SK-N-SH (cell line): ENCODE results near the gene WDR90. TPM values are rescaled to one million over a fixed set of nuclear protein-coding genes. Genes with fewer than 3 reads are reported as not detected.
A peak's percentile ranks its signal among the peaks of the same experiment; 100 is the strongest.

ENCODE experiments used
- CTCF ChIA-PET: fragments of 300-600, 350-600 bp; formaldehyde crosslinking; extraction: SDS; loops from one replicate; lab custom pipeline; 2021; lab: Yijun Ruan, JAX
- POLR2A ChIA-PET: fragments of 350-600 bp; sonication (Branson Sonifier 250); formaldehyde crosslinking; extraction: SDS; loops from one replicate; lab custom pipeline; 2020; ENCODE audit warnings: antibody characterized with exemption, inconsistent platforms; lab: Yijun Ruan, JAX
- DNase-seq: peaks from one replicate; pipeline ENCODE4 v3.0.0; 2012
- H2AFZ ChIP-seq: fragments of 200-600 bp; sonication (generic); 2 replicates; pipeline ENCODE4 v1.8.1; 2016; ENCODE audit warnings: antibody characterized with exemption, mild to moderate bottlenecking, low read depth
- H3F3A ChIP-seq: fragments of 200-600 bp; sonication (generic); replicated peaks from 2 replicates; pipeline ENCODE3; 2016; ENCODE audit warnings: antibody characterized with exemption, mild to moderate bottlenecking; ENCODE audit not compliant: insufficient read depth
- H3K27ac ChIP-seq, 2 experiments: fragments of 200-500 bp in 1 of 2; fragments of 200-600 bp in 1 of 2; sonication (Bioruptor generic) in 1 of 2; sonication (generic), shearing (Covaris generic) in 1 of 2; 2 replicates each; pipeline versions ENCODE4 v1.5.1 to v1.6.1; 2014 to 2016; ENCODE audit warnings: low read depth in 2 of 2, inconsistent platforms in 1 of 2, low read length in 1 of 2, mild to moderate bottlenecking in 1 of 2, mixed read lengths in 1 of 2
- H3K27me3 ChIP-seq: fragments of 200-600 bp; sonication (generic), shearing (Covaris generic); 2 replicates; pipeline ENCODE4 v1.6.1; 2016; ENCODE audit warnings: mixed run types; ENCODE audit not compliant: insufficient read depth
- H3K36me3 ChIP-seq, 2 experiments: fragments of 200-500 bp in 1 of 2; fragments of 200-600 bp in 1 of 2; sonication (Bioruptor generic) in 1 of 2; sonication (generic) in 1 of 2; replicated peaks in 1 of 2; 2 replicates each; pipeline versions ENCODE3 to v1.5.1; 2014 to 2016; ENCODE audit warnings: low read length in 1 of 2, mild to moderate bottlenecking in 1 of 2; ENCODE audit not compliant: insufficient read depth in 2 of 2, control insufficient read depth in 1 of 2
- H3K4me1 ChIP-seq, 2 experiments: fragments of 200-500 bp in 1 of 2; fragments of 200-600 bp in 1 of 2; sonication (Bioruptor generic) in 1 of 2; sonication (generic), shearing (Covaris generic) in 1 of 2; 2 replicates each; pipeline versions ENCODE4 v1.5.1 to v1.6.1; 2014 to 2016; ENCODE audit warnings: low read depth in 1 of 2, low read length in 1 of 2, mixed run types in 1 of 2; ENCODE audit not compliant: insufficient read depth in 2 of 2, control insufficient read depth in 1 of 2
- H3K4me2 ChIP-seq: fragments of 200-600 bp; sonication (generic), shearing (Covaris generic); 2 replicates; pipeline ENCODE4 v1.6.1; 2017; ENCODE audit warnings: mixed run types
- H3K4me3 ChIP-seq, 2 experiments: fragments of 200-500 bp in 1 of 2; fragments of 200-600 bp in 1 of 2; sonication (Bioruptor generic) in 1 of 2; sonication (generic), shearing (Covaris generic) in 1 of 2; 2 replicates each; pipeline versions ENCODE4 v1.5.1 to v1.8.1; 2014 to 2016; ENCODE audit warnings: low read depth in 2 of 2, inconsistent platforms in 1 of 2, low read length in 1 of 2, mild to moderate bottlenecking in 1 of 2, mixed read lengths in 1 of 2, moderate library complexity in 1 of 2
- H3K79me2 ChIP-seq: fragments of 200-600 bp; sonication (generic); 2 replicates; pipeline ENCODE4 v1.8.1; 2017; ENCODE audit warnings: mild to moderate bottlenecking; ENCODE audit not compliant: insufficient read depth
- H3K9ac ChIP-seq: fragments of 200-600 bp; sonication (generic); 2 replicates; pipeline ENCODE4 v1.6.1; 2017; ENCODE audit warnings: mixed run types
- H3K9me2 ChIP-seq: fragments of 200-600 bp; sonication (generic); 2 replicates; pipeline ENCODE4 v1.6.1; 2017; ENCODE audit warnings: mixed run types
- H3K9me3 ChIP-seq: fragments of 200-600 bp; sonication (generic); 2 replicates; pipeline ENCODE4 v1.6.1; 2017; ENCODE audit warnings: mixed run types, mild to moderate bottlenecking, moderate library complexity
- H4K20me1 ChIP-seq: fragments of 200-600 bp; sonication (generic); 2 replicates; pipeline ENCODE4 v1.6.1; 2017; ENCODE audit warnings: mild to moderate bottlenecking, mixed run types; ENCODE audit not compliant: insufficient read depth
- CTCF ChIP-seq: fragments of 200-600 bp; sonication (generic); IDR thresholded peaks from 2 replicates; pipeline ENCODE4 v1.6.1; 2017; ENCODE audit warnings: antibody characterized with exemption, mild to moderate bottlenecking, moderate library complexity
- EP300 ChIP-seq, 2 experiments: IDR thresholded peaks; 2 replicates each; pipeline versions ENCODE4 v1.4.0 to v1.6.1; 2012; ENCODE audit warnings: borderline replicate concordance in 1 of 2, low read depth in 1 of 2, low read length in 1 of 2
- FOXJ3 ChIP-seq: sonication (generic); formaldehyde crosslinking; IDR thresholded peaks from 2 replicates; pipeline ENCODE4 v1.5.1; 2020; ENCODE audit warnings: mild to moderate bottlenecking, missing genetic modification reagents
- GATA2 ChIP-seq: sonication (generic); formaldehyde crosslinking; IDR thresholded peaks from 2 replicates; pipeline ENCODE4 v1.5.0; 2020; ENCODE audit warnings: mild to moderate bottlenecking, missing genetic modification reagents
- IRF3 ChIP-seq: fragments of 150-350 bp; IDR thresholded peaks from 2 replicates; pipeline ENCODE4 v1.6.1; 2016; ENCODE audit warnings: mild to moderate bottlenecking, low read depth, low read length
- JUND ChIP-seq: IDR thresholded peaks from 2 replicates; pipeline ENCODE4 v1.4.0; 2012
- MEF2A ChIP-seq: IDR thresholded peaks from 2 replicates; pipeline ENCODE4 v1.4.0; 2012; ENCODE audit warnings: low read depth, borderline replicate concordance
- NFIC ChIP-seq: IDR thresholded peaks from 2 replicates; pipeline ENCODE4 v1.4.0; 2012; ENCODE audit warnings: borderline replicate concordance
- NRF1 ChIP-seq: IDR thresholded peaks from 2 replicates; pipeline ENCODE4 v1.6.1; 2012; ENCODE audit warnings: low read depth, mild to moderate bottlenecking, low read length
- POLR2AphosphoS5 ChIP-seq: IDR thresholded peaks from 2 replicates; pipeline ENCODE4 v1.6.1; 2012; ENCODE audit warnings: low read depth, low read length
- RAD21 ChIP-seq: IDR thresholded peaks from 2 replicates; pipeline ENCODE4 v1.6.1; 2012; ENCODE audit warnings: mild to moderate bottlenecking, low read length
- RFX5 ChIP-seq: IDR thresholded peaks from 2 replicates; pipeline ENCODE4 v1.6.1; 2012; ENCODE audit warnings: mild to moderate bottlenecking, improper control_type of control experiment, low read length
- SIN3A ChIP-seq: IDR thresholded peaks from 2 replicates; pipeline ENCODE4 v1.6.1; 2012; ENCODE audit warnings: low read depth, mild to moderate bottlenecking, low read length, moderate library complexity, borderline replicate concordance
- SMC3 ChIP-seq: IDR thresholded peaks from 2 replicates; pipeline ENCODE4 v1.6.1; 2012; ENCODE audit warnings: low read depth, low read length, improper control_type of control experiment
- TAF1 ChIP-seq: IDR thresholded peaks from 2 replicates; pipeline ENCODE4 v1.6.1; 2012; ENCODE audit warnings: low read depth, mild to moderate bottlenecking, low read length, moderate library complexity, borderline replicate concordance
- TCF12 ChIP-seq: IDR thresholded peaks from 2 replicates; pipeline ENCODE4 v1.4.0; 2012
- WGBS: methylation state at CpG from one replicate; pipeline ENCODE4 v1.1.6; 2017; ENCODE audit warnings: low lambda C conversion rate; 5-methylcytosine and 5-hydroxymethylcytosine counted together
- polyA plus RNA-seq, 3 experiments: library from polyadenylated mRNA; depleted of rRNA; stranded (reverse); fragments of >200 nt; gene quantifications; 2 replicates each; pipeline ENCODE4 v1.2.3, GENCODE V29; 2012
- TF ChIP-seq, protein P1 (sequence below): IDR thresholded peaks from 2 replicates; pipeline ENCODE4 v1.4.0; 2012; ENCODE audit warnings: low read depth
- TF ChIP-seq, protein P2 (sequence below): IDR thresholded peaks from 2 replicates; pipeline ENCODE4 v1.4.0; 2012; ENCODE audit warnings: low read depth, borderline replicate concordance

Gene WDR90
- polyA plus RNA-seq, 1 of the 3 experiments (the other 2 are of a cell fraction), result 32.0 TPM

DNA sequence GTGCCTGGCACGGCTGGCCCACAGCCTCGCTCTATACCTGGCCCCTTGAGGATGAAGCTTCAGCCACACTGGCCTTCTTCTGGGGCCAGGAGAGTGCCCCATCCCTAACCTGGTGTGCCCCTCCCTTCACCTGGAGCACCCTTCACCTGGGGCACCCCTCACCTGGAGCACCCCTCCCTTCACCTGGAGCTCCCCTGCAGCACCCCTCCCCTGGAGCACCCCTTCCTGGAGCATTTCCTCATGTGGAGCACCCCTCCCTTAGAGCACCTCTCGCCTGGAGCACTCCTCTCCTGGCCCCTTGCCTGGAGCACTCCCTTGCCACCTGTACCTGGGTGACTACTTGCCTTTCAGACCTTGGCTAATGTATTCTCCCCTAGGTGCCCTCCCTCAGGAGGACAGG is 58.9 kb downstream of the WDR90 start:
- Histone ChIP-seq H3K27ac (no peak overlapping the region), H3K4me3 (no peak overlapping the region), H3K4me2 (no peak overlapping the region), H3K4me1 (peaks cover 23 to 44% of the 10 kb centered on the region in 2 experiments; a peak in 2 of 4 replicates)
- TF ChIP-seq TAF1 (no peak), CTCF (no peak), TCF12 (no peak)
- TF ChIP-seq, all 33 proteins: peak for 0
- 85% methylated on average over 3 of the region's 3 CpGs for WGBS
- no peak overlapping the region for H2AFZ ChIP-seq
- POLR2A ChIA-PET, result interaction anchor here (0.5 to 2.8 kb wide), 3 partner anchors 12 to 285 kb away, joined by 3 to 19 read pairs (median 4); partner anchors contain the start of genes ANTKMT, CHTF18 and RPUSD1
- H3K9ac ChIP-seq, result no peak overlapping the region
- DNase-seq, result no peak
- peaks cover 22% of the 10 kb centered on the region for H3K79me2 ChIP-seq
- H4K20me1 ChIP-seq, result peaks cover 18% of the 10 kb centered on the region
- no peaks in the 10 kb centered on the region for H3K27me3 ChIP-seq
- H3K9me3 ChIP-seq, result no peaks in the 10 kb centered on the region
- peaks cover 27% of the 10 kb centered on the region for H3F3A ChIP-seq
- CTCF ChIA-PET, result interaction anchor here (1.6 to 22.4 kb wide), 5 partner anchors 8 to 347 kb away, joined by 4 to 358 read pairs (median 29); partner anchors contain the start of genes ANTKMT, CCDC78, CIAO3 and HAGHL
- H3K36me3 ChIP-seq, result no peaks in the 10 kb centered on the region
- no peaks in the 10 kb centered on the region for H3K9me2 ChIP-seq

DNA sequence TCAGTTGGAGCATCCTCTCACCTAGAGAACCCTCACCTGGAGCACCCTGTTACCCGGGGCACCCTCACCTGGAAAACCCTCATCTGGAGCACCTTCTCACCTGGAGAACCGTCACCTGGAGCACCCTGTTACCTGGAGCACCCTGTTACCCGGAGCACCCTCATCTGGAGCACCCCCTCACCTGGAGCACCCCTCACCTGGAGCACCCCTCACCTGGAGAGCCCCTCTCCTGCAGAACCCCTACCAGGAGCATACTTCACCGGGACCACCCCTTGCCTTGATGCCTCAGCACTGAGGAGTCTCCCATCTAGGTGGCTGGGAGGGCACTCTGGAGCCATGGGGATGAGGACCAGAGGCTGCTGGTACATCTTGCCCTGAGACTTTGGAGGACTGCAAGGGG is 59.8 kb downstream of the WDR90 start:
- no peak for DNase-seq
- ChIA-PET POLR2A (interaction anchor here (1.2 to 2.8 kb wide), 4 partner anchors 11 to 79 kb away, joined by 4 to 19 read pairs (median 4); partner anchors contain the start of genes ANTKMT, CHTF18 and RPUSD1), CTCF (interaction anchor here (2.4 to 22.4 kb wide), 4 partner anchors 19 to 76 kb away, joined by 14 to 358 read pairs (median 41); partner anchors contain the start of genes ANTKMT, CCDC78, CIAO3 and HAGHL)
- no peaks in the 10 kb centered on the region for H3K9me2 ChIP-seq
- H3K79me2 ChIP-seq, result peaks cover 12% of the 10 kb centered on the region
- WGBS, result 58% methylated on average over 2 of the region's 4 CpGs
- no peaks in the 10 kb centered on the region for H3K27me3 ChIP-seq
- peaks cover 9% of the 10 kb centered on the region for H4K20me1 ChIP-seq
- no peak overlapping the region for H2AFZ ChIP-seq
- peak overlapping the region in 1 of 2 experiments; percentile 84; a peak in 2 of 4 replicates for H3K27ac ChIP-seq
- no peaks in the 10 kb centered on the region for H3K9me3 ChIP-seq
- no peaks in the 10 kb centered on the region for H3K36me3 ChIP-seq
- H3F3A ChIP-seq, result peaks cover 30% of the 10 kb centered on the region
- H3K4me1 ChIP-seq, result peaks cover 21 to 40% of the 10 kb centered on the region in 2 experiments; a peak in 2 of 4 replicates
- H3K4me3 ChIP-seq, result no peak overlapping the region
- H3K4me2 ChIP-seq, result peak overlapping the region; percentile 95; the same call in 1 of the 2 replicates
- H3K9ac ChIP-seq, result no peak overlapping the region
- TF ChIP-seq, protein P1, sequence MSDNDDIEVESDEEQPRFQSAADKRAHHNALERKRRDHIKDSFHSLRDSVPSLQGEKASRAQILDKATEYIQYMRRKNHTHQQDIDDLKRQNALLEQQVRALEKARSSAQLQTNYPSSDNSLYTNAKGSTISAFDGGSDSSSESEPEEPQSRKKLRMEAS, result no peak
- TF ChIP-seq, protein P2, sequence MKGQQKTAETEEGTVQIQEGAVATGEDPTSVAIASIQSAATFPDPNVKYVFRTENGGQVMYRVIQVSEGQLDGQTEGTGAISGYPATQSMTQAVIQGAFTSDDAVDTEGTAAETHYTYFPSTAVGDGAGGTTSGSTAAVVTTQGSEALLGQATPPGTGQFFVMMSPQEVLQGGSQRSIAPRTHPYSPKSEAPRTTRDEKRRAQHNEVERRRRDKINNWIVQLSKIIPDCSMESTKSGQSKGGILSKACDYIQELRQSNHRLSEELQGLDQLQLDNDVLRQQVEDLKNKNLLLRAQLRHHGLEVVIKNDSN, result no peak
- TF ChIP-seq EP300 (IDR thresholded peaks at IDR 0.05; ENCODE audit: borderline replicate concordance in 1 of 2, low read depth in 1 of 2, low read length in 1 of 2) (no peak), NRF1 (no peak), MEF2A (no peak), POLR2AphosphoS5 (no peak), GATA2 (CRISPR knock-in tag) (no peak), SIN3A (no peak), IRF3 (no peak), RFX5 (no peak), SMC3 (no peak), TAF1 (no peak), FOXJ3 (no peak), NFIC (no peak), JUND (no peak), RAD21 (no peak)
